Suprapubic skin (tissue), 3 donors: ENCODE results near the gene SPRYD3.

Experiments used
- EP300 ChIP-seq: sonication (generic); formaldehyde crosslinking; IDR thresholded peaks from one replicate; pipeline ENCODE4 v1.6.1; 2017; ENCODE audit warnings: antibody characterized with exemption
- TF ChIP-seq, protein P1 (sequence below), 2 donors: fragments of 200-600 bp in 1 of 2; fragments of 450-650 bp in 1 of 2; sonication (generic) in 1 of 2; IDR thresholded peaks; one replicate each; pipeline ENCODE4 v1.5.1; 2016 to 2019; ENCODE audit warnings: antibody characterized with exemption in 2 of 2, mild to moderate bottlenecking in 1 of 2, moderate library complexity in 1 of 2

- no peak for TF ChIP-seq EP300
- TF ChIP-seq, protein P1, sequence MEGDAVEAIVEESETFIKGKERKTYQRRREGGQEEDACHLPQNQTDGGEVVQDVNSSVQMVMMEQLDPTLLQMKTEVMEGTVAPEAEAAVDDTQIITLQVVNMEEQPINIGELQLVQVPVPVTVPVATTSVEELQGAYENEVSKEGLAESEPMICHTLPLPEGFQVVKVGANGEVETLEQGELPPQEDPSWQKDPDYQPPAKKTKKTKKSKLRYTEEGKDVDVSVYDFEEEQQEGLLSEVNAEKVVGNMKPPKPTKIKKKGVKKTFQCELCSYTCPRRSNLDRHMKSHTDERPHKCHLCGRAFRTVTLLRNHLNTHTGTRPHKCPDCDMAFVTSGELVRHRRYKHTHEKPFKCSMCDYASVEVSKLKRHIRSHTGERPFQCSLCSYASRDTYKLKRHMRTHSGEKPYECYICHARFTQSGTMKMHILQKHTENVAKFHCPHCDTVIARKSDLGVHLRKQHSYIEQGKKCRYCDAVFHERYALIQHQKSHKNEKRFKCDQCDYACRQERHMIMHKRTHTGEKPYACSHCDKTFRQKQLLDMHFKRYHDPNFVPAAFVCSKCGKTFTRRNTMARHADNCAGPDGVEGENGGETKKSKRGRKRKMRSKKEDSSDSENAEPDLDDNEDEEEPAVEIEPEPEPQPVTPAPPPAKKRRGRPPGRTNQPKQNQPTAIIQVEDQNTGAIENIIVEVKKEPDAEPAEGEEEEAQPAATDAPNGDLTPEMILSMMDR (IDR thresholded peaks at IDR 0.05), result no peak
Measured at GRCh38 chr12:53123578-53124351, 44.6 kb upstream of the SPRYD3 start.
